ENCODE results near the gene HYAL2.

Gene HYAL2

DNA sequence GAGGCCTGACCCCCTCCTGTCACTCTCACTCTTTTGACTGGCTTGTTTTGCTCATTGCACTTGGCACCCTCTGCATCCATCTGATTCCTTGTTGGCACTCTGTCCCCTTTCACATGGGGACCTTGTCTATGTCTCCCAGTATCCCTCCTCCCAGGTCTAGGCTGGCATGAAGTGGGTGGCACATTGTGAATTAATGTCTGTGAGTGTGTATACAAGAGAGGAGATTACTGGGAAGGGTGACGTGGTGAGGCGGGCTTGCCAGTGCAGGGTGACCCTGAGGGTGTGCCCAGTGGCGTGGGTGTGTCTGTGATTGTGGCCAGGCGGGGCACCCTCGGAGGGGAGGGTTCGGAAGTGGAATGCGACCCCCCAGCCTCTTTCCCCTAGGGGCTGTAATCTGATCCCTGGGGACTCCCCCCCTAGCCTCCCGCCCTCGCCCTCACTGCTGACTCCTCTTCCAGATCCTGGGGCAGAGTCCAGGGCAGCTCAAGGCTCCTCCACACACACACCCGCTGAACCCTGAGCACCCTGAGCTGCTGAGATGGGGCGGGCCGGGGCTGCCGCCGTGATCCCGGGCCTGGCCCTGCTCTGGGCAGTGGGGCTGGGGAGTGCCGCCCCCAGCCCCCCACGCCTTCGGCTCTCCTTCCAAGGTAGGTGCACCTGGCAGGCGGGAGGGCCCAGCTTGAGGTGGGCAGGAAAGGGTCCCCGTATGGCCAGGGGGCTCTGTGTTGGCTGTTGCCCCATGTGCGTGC, 53.7 kb downstream of the HYAL2 start, which contains the start of gene SEMA3B:
TSS of gene SEMA3B (plus strand) at position 445 of the 749 bp plus-strand sequence. CDS start at position 539, 94 bp downstream.
- H3K23ac ChIP-seq (ENCODE audit: low read length) = no peak within 1 kb of the TSS
- H2AK5ac ChIP-seq (ENCODE audit: low read length) = no peak within 1 kb of the TSS
- no peak within 1 kb of the TSS for H2BK5ac ChIP-seq (ENCODE audit: low read length)
- H3K79me1 ChIP-seq (ENCODE audit: low read length) = no peaks in the 10 kb centered on the region
- H3K4ac ChIP-seq (ENCODE audit: low read depth, low read length) = no peak within 1 kb of the TSS
- DNase-seq = no peak
- H3K4me3 ChIP-seq (ENCODE audit: low read length) = no peak within 1 kb of the TSS
- H3K36me3 ChIP-seq (ENCODE audit: control insufficient read depth, insufficient read depth, low read length) = no peaks in the 10 kb centered on the region
- H2BK15ac ChIP-seq (replicated peaks; ENCODE audit: low read depth) = no peak within 1 kb of the TSS
- no peaks in the 10 kb centered on the region for H3K79me2 ChIP-seq (ENCODE audit: control insufficient read depth, insufficient read depth, low read length)
- no peak within 1 kb of the TSS for H4K5ac ChIP-seq (ENCODE audit: low read length)
- WGBS (ENCODE audit: extremely low coverage, insufficient coverage, low lambda C conversion rate) = no CpG with 5 or more reads among the region's 21 CpGs
- no peak within 1 kb of the TSS for H3K4me2 ChIP-seq (ENCODE audit: low read length)
- H3K27ac ChIP-seq (ENCODE audit: low read depth, low read length) = no peak within 1 kb of the TSS
- H3K4me1 ChIP-seq (ENCODE audit: control insufficient read depth, low read depth, low read length) = peaks cover 17% of the 10 kb centered on the region
- H3K18ac ChIP-seq (ENCODE audit: low read length) = no peak within 1 kb of the TSS
- no peak within 1 kb of the TSS for H4K8ac ChIP-seq (ENCODE audit: low read depth, low read length)
- H3K27me3 ChIP-seq (ENCODE audit: insufficient read depth, low read length, poor library complexity) = no peaks in the 10 kb centered on the region
- no peak within 1 kb of the TSS for H3K9ac ChIP-seq (ENCODE audit: low read length)
- no peak within 1 kb of the TSS for H3K56ac ChIP-seq (ENCODE audit: low read length)
- H2BK120ac ChIP-seq (ENCODE audit: low read depth, low read length) = no peak within 1 kb of the TSS

DNA sequence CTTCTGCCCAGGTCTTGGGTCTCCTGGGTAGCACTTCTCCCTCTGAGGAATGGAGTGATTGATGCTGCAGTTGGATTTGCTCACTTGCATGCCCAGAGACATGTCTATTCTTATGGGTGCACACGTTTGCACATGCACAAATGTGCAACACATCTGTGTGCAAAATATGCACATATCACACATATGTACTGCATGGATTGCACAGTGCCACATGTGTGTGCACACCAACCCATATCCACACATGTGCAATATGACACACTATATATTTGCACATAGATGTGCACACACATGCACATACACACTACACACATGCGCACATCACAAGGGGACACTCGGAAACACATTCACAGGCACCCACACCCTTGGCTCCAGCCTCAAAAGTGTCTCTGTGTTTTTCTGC, 54.3 kb downstream of the HYAL2 start:
- no peak overlapping the region for H4K5ac ChIP-seq (ENCODE audit: low read length)
- no peak overlapping the region for H3K4me2 ChIP-seq (ENCODE audit: low read length)
- H3K56ac ChIP-seq (ENCODE audit: low read length) = no peak overlapping the region
- H3K4ac ChIP-seq (ENCODE audit: low read depth, low read length) = no peak overlapping the region
- no peaks in the 10 kb centered on the region for H3K79me1 ChIP-seq (ENCODE audit: low read length)
- WGBS (ENCODE audit: extremely low coverage, insufficient coverage, low lambda C conversion rate) = no CpG with 5 or more reads among the region's 3 CpGs
- H2BK15ac ChIP-seq (replicated peaks; ENCODE audit: low read depth) = no peak overlapping the region
- no peaks in the 10 kb centered on the region for H3K36me3 ChIP-seq (ENCODE audit: control insufficient read depth, insufficient read depth, low read length)
- peaks cover 17% of the 10 kb centered on the region for H3K4me1 ChIP-seq (ENCODE audit: control insufficient read depth, low read depth, low read length)
- no peak overlapping the region for H3K4me3 ChIP-seq (ENCODE audit: low read length)
- no peak for DNase-seq
- H3K18ac ChIP-seq (ENCODE audit: low read length) = no peak overlapping the region
- no peak overlapping the region for H3K9ac ChIP-seq (ENCODE audit: low read length)
- H3K23ac ChIP-seq (ENCODE audit: low read length) = no peak overlapping the region
- no peak overlapping the region for H2BK5ac ChIP-seq (ENCODE audit: low read length)
- no peaks in the 10 kb centered on the region for H3K27me3 ChIP-seq (ENCODE audit: insufficient read depth, low read length, poor library complexity)
- H4K8ac ChIP-seq (ENCODE audit: low read depth, low read length) = no peak overlapping the region
- no peak overlapping the region for H2AK5ac ChIP-seq (ENCODE audit: low read length)
- no peak overlapping the region for H3K27ac ChIP-seq (ENCODE audit: low read depth, low read length)
- no peaks in the 10 kb centered on the region for H3K79me2 ChIP-seq (ENCODE audit: control insufficient read depth, insufficient read depth, low read length)
- no peak overlapping the region for H2BK120ac ChIP-seq (ENCODE audit: low read depth, low read length)
